ENCODE measurements around the gene TIGD3. TPM values are rescaled to one million over a fixed set of nuclear protein-coding genes. Genes with fewer than 3 reads are reported as not detected.

The TIGD3 gene
- polyA plus RNA-seq (0.04 to 0.05 TPM in 2 of 3 replicates, not detected in the other), polyA minus RNA-seq (not detected in 3 replicates)
- polyA plus RNA-seq (2011; ENCODE audit: low read depth) = 0.56 TPM
- polyA plus RNA-seq (2011; cell fraction: cytosol; rRNA removed) = 0.05 TPM in 1 of 2 replicates, not detected in the other
- polyA plus RNA-seq (2011; cell fraction: nucleus; rRNA removed) = 0.23 and 0.32 TPM in 2 replicates
- polyA plus RNA-seq (2012; ENCODE audit: low replicate concordance) = 0.05 and 0.23 TPM in 2 replicates
- not detected for polyA minus RNA-seq (2011; cell fraction: cytosol; rRNA and poly(A)+ RNA removed)
- polyA minus RNA-seq (2011; cell fraction: nucleus; rRNA and poly(A)+ RNA removed) = not detected in 2 replicates

- Histone ChIP-seq H3K27me3 (ENCODE audit: control insufficient read depth, extremely low read depth, insufficient read depth, low read length) (peaks cover 19% of the 10 kb centered on the region), H3K4me2 (ENCODE audit: control insufficient read depth, extremely low read depth, insufficient read depth, low read depth, low read length) (peak within 1 kb of the TSS; percentile 92), H3K36me3 (ENCODE audit: control insufficient read depth in 2 of 2, extremely low read depth in 1 of 2, insufficient read depth in 2 of 2, low read length in 2 of 2) (peaks cover 10 to 14% of the 10 kb centered on the region in 2 experiments), H3K9me3 (ENCODE audit: control insufficient read depth, low read depth, low read length) (no peaks in the 10 kb centered on the region), H3K27ac (ENCODE audit: control insufficient read depth, insufficient read depth, low read length) (no peak within 1 kb of the TSS), H3K4me1 (ENCODE audit: control insufficient read depth, extremely low read depth, insufficient read depth, low read length) (peaks cover 12% of the 10 kb centered on the region), H3K4me3 (ENCODE audit: control insufficient read depth in 2 of 3, extremely low read depth in 1 of 3, insufficient read depth in 2 of 3, low read depth in 1 of 3, low read length in 3 of 3) (peak within 1 kb of the TSS; percentile 37 to 85 (median 65)), H4K20me1 (ENCODE audit: control insufficient read depth, extremely low read depth, insufficient read depth, low read length) (peaks cover 2% of the 10 kb centered on the region), H3K9ac (ENCODE audit: control insufficient read depth, extremely low read depth, insufficient read depth, low read length) (peak within 1 kb of the TSS; percentile 61), H2AFZ (ENCODE audit: control insufficient read depth, low read length) (peak within 1 kb of the TSS; percentile 65), H3K9me1 (ENCODE audit: control insufficient read depth, extremely low read depth, insufficient read depth, low read length) (no peaks in the 10 kb centered on the region), H3K79me2 (ENCODE audit: control insufficient read depth, insufficient read depth, low read length) (no peaks in the 10 kb centered on the region)
- TF ChIP-seq EZH2 (IDR thresholded peaks at IDR 0.05; ENCODE audit: low read length) = no peak
- no peak for TF ChIP-seq CTCF (optimal IDR thresholded peaks at IDR 0.05 in 1 of 3, IDR thresholded peaks at IDR 0.05 in 1 of 3, conservative IDR thresholded peaks at IDR 0.05 in 1 of 3; ENCODE audit: extremely low read depth in 1 of 3, insufficient read depth in 2 of 3, low read length in 3 of 3)
- DNase-seq (ENCODE audit: low read depth, low spot score) = peak; percentile 63
- dilution Hi-C loops (cut with MboI; ENCODE audit: extremely low pct_ligation_motif_present, low sequenced_read_pairs) = no loop called here
- no peak for FAIRE-seq
These were observed at the start of gene TIGD3 for GRCh38 chr11:65354265-65355012. TSS of gene TIGD3 (plus strand) at chr11:65354751. CDS start at chr11:65355809, 1,058 bp downstream.

- H3K27ac ChIP-seq (ENCODE audit: control insufficient read depth, insufficient read depth, low read length) = no peak overlapping the region
- H3K4me1 ChIP-seq (ENCODE audit: control insufficient read depth, extremely low read depth, insufficient read depth, low read length) = no peaks in the 10 kb centered on the region
- dilution Hi-C loops (cut with MboI; ENCODE audit: extremely low pct_ligation_motif_present, low sequenced_read_pairs) = no loop called here
- no peaks in the 10 kb centered on the region for H3K9me3 ChIP-seq (ENCODE audit: control insufficient read depth, low read depth, low read length)
- TF ChIP-seq EZH2 (IDR thresholded peaks at IDR 0.05; ENCODE audit: low read length) (no peak), CTCF (optimal IDR thresholded peaks at IDR 0.05 in 1 of 3, IDR thresholded peaks at IDR 0.05 in 1 of 3, conservative IDR thresholded peaks at IDR 0.05 in 1 of 3; ENCODE audit: extremely low read depth in 1 of 3, insufficient read depth in 2 of 3, low read length in 3 of 3) (no peak)
- FAIRE-seq = no peak
- H3K79me2 ChIP-seq (ENCODE audit: control insufficient read depth, insufficient read depth, low read length) = no peaks in the 10 kb centered on the region
- H3K4me3 ChIP-seq (ENCODE audit: control insufficient read depth in 2 of 3, extremely low read depth in 1 of 3, insufficient read depth in 2 of 3, low read depth in 1 of 3, low read length in 3 of 3) = no peak overlapping the region
- H2AFZ ChIP-seq (ENCODE audit: control insufficient read depth, low read length) = no peak overlapping the region
- H3K4me2 ChIP-seq (ENCODE audit: control insufficient read depth, extremely low read depth, insufficient read depth, low read depth, low read length) = no peak overlapping the region
- H3K27me3 ChIP-seq (ENCODE audit: control insufficient read depth, extremely low read depth, insufficient read depth, low read length) = no peaks in the 10 kb centered on the region
- no peak overlapping the region for H3K9ac ChIP-seq (ENCODE audit: control insufficient read depth, extremely low read depth, insufficient read depth, low read length)
- H3K36me3 ChIP-seq (ENCODE audit: control insufficient read depth in 2 of 2, extremely low read depth in 1 of 2, insufficient read depth in 2 of 2, low read length in 2 of 2) = peaks cover 0 to 2% of the 10 kb centered on the region in 2 experiments
- H3K9me1 ChIP-seq (ENCODE audit: control insufficient read depth, extremely low read depth, insufficient read depth, low read length) = no peaks in the 10 kb centered on the region
- H4K20me1 ChIP-seq (ENCODE audit: control insufficient read depth, extremely low read depth, insufficient read depth, low read length) = no peaks in the 10 kb centered on the region
- DNase-seq (ENCODE audit: low read depth, low spot score) = no peak
These were observed 48.9 kb upstream of the TIGD3 start for GRCh38 chr11:65305501-65306268.
